Uterus (tissue), 4 donors: Measurements from ENCODE around the gene SEL1L2. TPM values are rescaled to one million over a fixed set of nuclear protein-coding genes. Genes with fewer than 3 reads are reported as not detected.
A peak's percentile ranks its signal among the peaks of the same experiment; 100 is the strongest.

Experiments used
- DNase-seq, 2 donors: peaks; one replicate each; pipeline ENCODE4 v3.0.0-alpha.2; 2019 to 2020
- H3K27ac ChIP-seq, 2 donors: fragments of 200-600 bp; sonication (generic); 1 replicate in 1 of 2; 2 replicates in 1 of 2; pipeline ENCODE4 v1.5.1; 2016 to 2018
- H3K27me3 ChIP-seq, 2 donors: fragments of 200-600 bp; sonication (generic); one replicate each; pipeline ENCODE4 v1.5.1; 2018 to 2019; ENCODE audit warnings: control low read depth in 1 of 2
- H3K36me3 ChIP-seq, 2 donors: fragments of 200-600 bp; sonication (generic); one replicate each; pipeline ENCODE4 v1.5.1; 2019; ENCODE audit warnings: control low read depth in 1 of 2
- H3K4me1 ChIP-seq, 2 donors: fragments of 200-600 bp; sonication (generic); one replicate each; pipeline ENCODE4 v1.5.1; 2018 to 2019; ENCODE audit warnings: control low read depth in 1 of 2
- H3K4me3 ChIP-seq, 2 donors: fragments of 200-600 bp; sonication (generic); 1 replicate in 1 of 2; 2 replicates in 1 of 2; pipeline ENCODE4 v1.5.1; 2018 to 2019; ENCODE audit warnings: mild to moderate bottlenecking in 1 of 2
- H3K9me3 ChIP-seq, 2 donors: fragments of 200-600 bp; sonication (generic); one replicate each; pipeline ENCODE4 v1.5.1; 2019; ENCODE audit warnings: control low read depth in 1 of 2
- CTCF ChIP-seq, 4 experiments: fragments of 200-600 bp in 2 of 4; fragments of 450-650 bp in 2 of 4; sonication (generic) in 2 of 4; IDR thresholded peaks; one replicate each; pipeline ENCODE4 v1.5.1; 2016 to 2019; ENCODE audit warnings: antibody characterized with exemption in 4 of 4, mild to moderate bottlenecking in 2 of 4, moderate library complexity in 1 of 4
- POLR2A ChIP-seq, 2 donors: fragments of 450-650 bp; IDR thresholded peaks; one replicate each; pipeline ENCODE4 v1.6.1; 2016; ENCODE audit warnings: antibody characterized with exemption in 2 of 2, mild to moderate bottlenecking in 1 of 2, moderate library complexity in 1 of 2
- intact Hi-C: fragments of 100-400 bp; cut with DNase I; formaldehyde crosslinking; loops from one replicate; pipeline ENCODE4 v1.15.1; 2023; ENCODE audit warnings: low total_unique reads
- total RNA-seq, 4 donors: library from RNA; depleted of rRNA in 3 of 4; stranded (reverse); fragments of >200 nt in 3 of 4; gene quantifications; one replicate each; pipeline versions ENCODE4 v1.1.0 to v1.2.4, GENCODE V29; 2014 to 2023
- donor health status: DM: yes; HTN: yes; CAD: no.

The SEL1L2 gene
- total RNA-seq, 4 donors from 2014 or later = 1.0 to 3.8 (median 2.3) TPM

GRCh38 chr20:13817342-13817741 is 173.1 kb downstream of the SEL1L2 start:
- Histone ChIP-seq H3K4me3 (no peak overlapping the region), H3K36me3 (no peaks in the 10 kb centered on the region), H3K4me1 (no peaks in the 10 kb centered on the region), H3K27me3 (no peaks in the 10 kb centered on the region), H3K27ac (no peak overlapping the region), H3K9me3 (no peaks in the 10 kb centered on the region)
- TF ChIP-seq CTCF (IDR thresholded peaks at IDR 0.05) (no peak), POLR2A (IDR thresholded peaks at IDR 0.05) (no peak)
- intact Hi-C loops = no loop called here
- no peak for DNase-seq

DNA sequence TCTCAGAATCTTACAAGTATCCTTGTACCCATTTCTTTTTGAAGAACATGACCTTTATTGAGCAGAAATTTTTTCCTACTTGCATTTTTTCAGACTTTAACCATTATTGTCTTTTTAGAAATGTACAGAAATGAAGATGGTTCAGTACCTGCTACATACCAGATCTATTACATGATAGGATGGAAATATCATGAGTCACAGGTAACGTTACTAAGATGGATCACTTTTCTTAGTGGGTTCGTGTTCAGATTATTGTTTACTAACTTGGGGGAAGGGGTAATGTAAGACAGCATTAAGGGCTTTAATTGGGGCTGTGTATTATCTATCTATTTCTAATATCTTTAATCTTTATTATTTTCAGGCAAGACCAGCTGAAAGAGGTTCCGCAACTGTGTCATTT is 173.7 kb downstream of the SEL1L2 start:
- Histone ChIP-seq H3K4me3 (no peak overlapping the region), H3K4me1 (no peaks in the 10 kb centered on the region), H3K27me3 (no peaks in the 10 kb centered on the region), H3K27ac (no peak overlapping the region), H3K36me3 (no peaks in the 10 kb centered on the region), H3K9me3 (no peaks in the 10 kb centered on the region)
- intact Hi-C loops = no loop called here
- TF ChIP-seq CTCF (IDR thresholded peaks at IDR 0.05) (no peak), POLR2A (IDR thresholded peaks at IDR 0.05) (no peak)
- DNase-seq = no peak

GRCh38 chr20:13814672-13815071 is 175.7 kb downstream of the SEL1L2 start:
- Histone ChIP-seq H3K4me3 (no peak overlapping the region), H3K36me3 (no peaks in the 10 kb centered on the region), H3K27ac (no peak overlapping the region), H3K9me3 (no peaks in the 10 kb centered on the region), H3K4me1 (no peaks in the 10 kb centered on the region), H3K27me3 (no peaks in the 10 kb centered on the region)
- intact Hi-C loops = no loop called here
- TF ChIP-seq POLR2A (IDR thresholded peaks at IDR 0.05) (no peak), CTCF (IDR thresholded peaks at IDR 0.05) (no peak)
- DNase-seq = no peak

DNA sequence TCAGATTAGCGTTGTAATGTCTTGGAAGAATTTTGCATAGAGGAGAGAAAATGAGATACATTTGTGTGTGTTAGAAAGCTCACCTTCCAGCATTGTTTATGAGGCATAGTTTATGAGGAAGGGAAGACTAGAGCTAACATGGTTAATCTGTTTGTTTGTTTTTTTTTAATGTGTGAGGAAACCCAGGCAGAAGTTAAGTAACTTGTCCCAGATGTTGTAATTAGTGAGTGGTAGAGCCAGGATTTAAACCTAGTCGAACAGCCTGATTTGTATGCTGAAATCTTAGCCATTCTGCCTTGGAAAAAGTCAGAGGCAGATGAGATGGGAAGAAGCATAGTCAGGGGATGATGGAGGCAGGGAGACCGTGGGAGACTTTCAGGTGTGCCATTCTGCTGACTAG is 176.5 kb downstream of the SEL1L2 start:
- H3K27ac ChIP-seq = peak overlapping the region in 1 of 2 donors; percentile 16
- H3K36me3 ChIP-seq = no peaks in the 10 kb centered on the region
- TF ChIP-seq POLR2A (IDR thresholded peaks at IDR 0.05) = no peak
- no peak overlapping the region for H3K4me3 ChIP-seq
- no peak for DNase-seq
- H3K9me3 ChIP-seq = no peaks in the 10 kb centered on the region
- no peaks in the 10 kb centered on the region for H3K4me1 ChIP-seq
- intact Hi-C loops = no loop called here
- H3K27me3 ChIP-seq = no peaks in the 10 kb centered on the region

DNA sequence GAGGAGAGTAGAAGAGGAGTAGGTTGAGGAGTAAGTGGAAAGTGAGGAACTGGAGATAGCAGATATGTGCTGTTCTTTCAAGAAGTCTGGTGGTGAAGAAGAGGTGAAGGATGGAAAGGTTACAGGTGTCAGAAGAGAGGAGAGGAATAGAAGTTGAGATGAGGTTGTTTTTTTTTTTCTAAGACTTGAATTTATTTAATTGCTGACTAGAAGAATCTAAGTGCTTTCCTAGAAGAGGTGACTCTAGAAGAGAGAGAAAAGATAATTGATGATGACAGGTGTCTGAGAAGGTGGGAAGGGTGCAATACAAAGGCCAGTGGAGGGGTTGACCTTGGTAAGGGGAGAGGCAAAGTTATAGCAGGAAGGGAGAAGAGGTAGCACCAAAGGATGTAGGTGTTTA is 180.0 kb downstream of the SEL1L2 start:
- H3K36me3 ChIP-seq = no peaks in the 10 kb centered on the region
- H3K27me3 ChIP-seq = no peaks in the 10 kb centered on the region
- no peak for DNase-seq
- no peak for TF ChIP-seq POLR2A (IDR thresholded peaks at IDR 0.05)
- TF ChIP-seq CTCF (IDR thresholded peaks at IDR 0.05) = no peak
- no peaks in the 10 kb centered on the region for H3K4me1 ChIP-seq
- H3K9me3 ChIP-seq = no peaks in the 10 kb centered on the region
- no peak overlapping the region for H3K4me3 ChIP-seq
- H3K27ac ChIP-seq = no peak overlapping the region
- intact Hi-C loops = no loop called here

DNA sequence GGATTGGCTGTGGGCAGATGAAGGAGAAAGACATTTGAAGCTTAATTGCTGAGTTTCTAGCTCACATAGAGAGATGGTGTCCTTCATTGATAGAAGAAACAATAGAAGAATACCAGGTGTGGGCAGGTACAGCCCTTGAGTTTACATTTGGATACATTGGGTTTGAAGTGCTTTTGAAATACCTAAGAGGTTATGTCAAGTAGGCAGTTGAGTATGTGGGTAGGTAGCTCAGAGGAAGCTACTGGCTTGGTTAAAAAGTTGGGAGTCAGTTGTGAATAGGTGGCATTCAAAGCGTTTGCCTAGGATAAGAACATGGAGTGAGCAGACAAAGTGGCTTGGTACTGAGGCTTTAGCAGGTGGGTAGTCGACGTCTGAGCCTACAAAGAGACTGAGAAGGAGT is 180.6 kb downstream of the SEL1L2 start:
- no peak for TF ChIP-seq POLR2A (IDR thresholded peaks at IDR 0.05)

More for the DNA sequence above, 180.6 kb downstream of the SEL1L2 start:
- Histone ChIP-seq H3K27me3 (no peaks in the 10 kb centered on the region), H3K4me3 (no peak overlapping the region), H3K36me3 (no peaks in the 10 kb centered on the region), H3K4me1 (no peaks in the 10 kb centered on the region), H3K27ac (no peak overlapping the region), H3K9me3 (no peaks in the 10 kb centered on the region)
- intact Hi-C loops = no loop called here
- DNase-seq = no peak
